Measurements from ENCODE around the gene CLNK.

Gene CLNK

GRCh38 chr4:10441512-10441911, 243.1 kb downstream of the CLNK start:
- DNase-seq = no peak

- no peak for DNase-seq
Measured at GRCh38 chr4:10438924-10439323, 245.6 kb downstream of the CLNK start.

GRCh38 chr4:10437735-10438134, 246.8 kb downstream of the CLNK start:
- no peak for DNase-seq

Measured in stimulated activated CD4-positive, alpha-beta T cell treated with anti-CD3 and anti-CD28 coated beads, Interleukin-4, amount 100 ng/mL, for 1 hour (primary cell).